Astrocyte (in vitro differentiated cells and primary cell): ENCODE data around the gene LRRC27. TPM values are rescaled to one million over a fixed set of nuclear protein-coding genes. Genes with fewer than 3 reads are reported as not detected.

Experiments used
- DNase-seq: peaks from one replicate; pipeline ENCODE4 v3.0.0-alpha.2; 2010; ENCODE audit warnings: low read depth
- FAIRE-seq: peaks from 2 replicates; lab custom pipeline; 2011; peaks lifted over from hg19 to GRCh38; lab: Jason Lieb, UNC
- H2AFZ ChIP-seq: 2 replicates; pipeline ENCODE4 v1.6.0; 2012; ENCODE audit warnings: low read depth, low read length, inconsistent platforms
- H3K27ac ChIP-seq: 2 replicates; pipeline ENCODE4 v1.5.1; 2011; ENCODE audit warnings: low read depth, low read length, inconsistent platforms
- H3K27me3 ChIP-seq: 2 replicates; pipeline ENCODE4 v1.6.0; 2011; ENCODE audit warnings: low read length, inconsistent platforms; ENCODE audit not compliant: insufficient read depth
- H3K36me3 ChIP-seq: 2 replicates; pipeline ENCODE4 v1.5.1; 2011; ENCODE audit warnings: low read length, inconsistent platforms; ENCODE audit not compliant: insufficient read depth
- H3K4me1 ChIP-seq: 2 replicates; pipeline ENCODE4 v1.5.1; 2011; ENCODE audit warnings: low read length, inconsistent platforms; ENCODE audit not compliant: insufficient read depth
- H3K4me2 ChIP-seq: 2 replicates; pipeline ENCODE4 v1.6.0; 2012; ENCODE audit warnings: low read length, inconsistent platforms
- H3K4me3 ChIP-seq: 2 replicates; pipeline ENCODE4 v1.5.1; 2011; ENCODE audit warnings: low read depth, mild to moderate bottlenecking, low read length, inconsistent platforms; ENCODE audit not compliant: insufficient read depth
- H3K79me2 ChIP-seq: 2 replicates; pipeline ENCODE4 v1.6.0; 2012; ENCODE audit warnings: mild to moderate bottlenecking, low read length, inconsistent platforms; ENCODE audit not compliant: insufficient read depth
- H3K9ac ChIP-seq: 2 replicates; pipeline ENCODE4 v1.6.0; 2012; ENCODE audit warnings: mild to moderate bottlenecking, low read length, inconsistent platforms
- H3K9me3 ChIP-seq: 2 replicates; pipeline ENCODE4 v1.5.1; 2012; ENCODE audit warnings: low read depth, mild to moderate bottlenecking, low read length, inconsistent platforms; ENCODE audit not compliant: insufficient read depth
- H4K20me1 ChIP-seq: 2 replicates; pipeline ENCODE4 v1.6.0; 2012; ENCODE audit warnings: low read length, inconsistent platforms; ENCODE audit not compliant: insufficient read depth
- H3K27ac Mint-ChIP-seq: one replicate; pipeline ENCODE4 v1.8.0; 2021; ENCODE audit warnings: mild to moderate bottlenecking, mixed read lengths; ENCODE audit not compliant: unreplicated experiment
- H3K27me3 Mint-ChIP-seq: one replicate; pipeline ENCODE4 v1.8.0; 2021; ENCODE audit warnings: low read depth, mixed read lengths; ENCODE audit not compliant: unreplicated experiment
- H3K36me3 Mint-ChIP-seq: one replicate; pipeline ENCODE4 v1.8.0; 2021; ENCODE audit warnings: low read depth, mixed read lengths; ENCODE audit not compliant: unreplicated experiment
- H3K4me1 Mint-ChIP-seq: one replicate; pipeline ENCODE4 v1.8.0; 2021; ENCODE audit warnings: low read depth, mixed read lengths; ENCODE audit not compliant: unreplicated experiment
- H3K4me3 Mint-ChIP-seq: one replicate; pipeline ENCODE4 v1.8.0; 2021; ENCODE audit warnings: mild to moderate bottlenecking, moderate library complexity, mixed read lengths; ENCODE audit not compliant: unreplicated experiment
- H3K9me3 Mint-ChIP-seq: one replicate; pipeline ENCODE4 v1.8.0; 2021; ENCODE audit warnings: mild to moderate bottlenecking, mixed read lengths; ENCODE audit not compliant: unreplicated experiment
- EZH2 ChIP-seq: IDR thresholded peaks from 2 replicates; pipeline ENCODE4 v1.6.1; 2012; ENCODE audit warnings: mild to moderate bottlenecking, low read length, inconsistent platforms; ENCODE audit not compliant: insufficient read depth
- total RNA-seq: library from RNA; stranded (reverse); gene quantifications from 2 replicates; pipeline ENCODE4 v1.2.1, GENCODE V29; 2021
- TF ChIP-seq, protein P1 (sequence below): IDR thresholded peaks from 2 replicates; pipeline ENCODE4 v1.5.1; 2011; ENCODE audit warnings: low read depth, mild to moderate bottlenecking, inconsistent platforms, low read length, moderate library complexity; ENCODE audit not compliant: insufficient read depth

Gene LRRC27
- total RNA-seq, 1 donor from 2014 or later = 8.0 TPM

DNA sequence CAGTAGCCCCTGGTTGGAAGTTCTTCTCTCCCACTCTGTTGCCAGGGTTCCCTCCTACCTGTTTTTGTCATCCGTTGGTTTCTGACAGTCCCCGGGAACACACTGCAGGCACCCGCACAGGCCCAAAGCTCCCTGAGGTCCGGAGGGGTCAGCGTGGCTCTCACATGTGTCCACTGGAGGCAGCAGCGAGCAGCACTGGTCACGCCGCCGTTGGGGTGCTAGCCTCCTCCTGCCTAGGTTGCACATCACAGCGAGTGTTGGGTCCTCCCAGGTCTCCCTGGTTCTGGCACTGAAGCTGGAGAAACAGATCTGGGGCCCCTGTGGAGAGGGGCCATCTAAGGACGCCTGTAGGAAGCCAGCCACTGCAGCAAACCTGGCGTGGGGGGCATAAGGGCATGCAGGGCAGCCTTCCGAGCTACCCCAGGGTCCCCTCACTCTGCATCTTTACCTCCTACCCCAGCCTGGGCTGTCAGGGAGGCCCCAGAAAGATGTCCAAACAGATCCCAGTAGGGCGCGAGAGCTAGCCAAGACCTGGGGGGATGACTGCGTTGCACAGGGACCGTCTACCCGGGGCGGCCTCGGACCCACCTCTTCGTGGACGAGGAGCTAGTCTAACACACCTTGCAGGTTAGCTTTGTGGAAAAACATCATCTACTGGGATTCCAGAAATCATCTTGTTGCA, 28.9 kb downstream of the LRRC27 start:
- Histone ChIP-seq H3K4me2 (no peak overlapping the region), H3K27ac (no peak overlapping the region), H2AFZ (no peak overlapping the region), H3K9ac (no peak overlapping the region), H3K79me2 (no peaks in the 10 kb centered on the region), H3K36me3 (no peaks in the 10 kb centered on the region), H3K9me3 (no peaks in the 10 kb centered on the region), H4K20me1 (no peaks in the 10 kb centered on the region), H3K4me1 (no peaks in the 10 kb centered on the region), H3K27me3 (no peaks in the 10 kb centered on the region), H3K4me3 (no peak overlapping the region)
- Mint-ChIP-seq H3K27me3 (peaks cover 3% of the 10 kb centered on the region), H3K4me3 (no peak overlapping the region), H3K9me3 (no peaks in the 10 kb centered on the region), H3K27ac (no peak overlapping the region), H3K36me3 (peaks cover 16% of the 10 kb centered on the region), H3K4me1 (no peaks in the 10 kb centered on the region)
- DNase-seq = no peak
- FAIRE-seq = no peak
- TF ChIP-seq, protein P1, sequence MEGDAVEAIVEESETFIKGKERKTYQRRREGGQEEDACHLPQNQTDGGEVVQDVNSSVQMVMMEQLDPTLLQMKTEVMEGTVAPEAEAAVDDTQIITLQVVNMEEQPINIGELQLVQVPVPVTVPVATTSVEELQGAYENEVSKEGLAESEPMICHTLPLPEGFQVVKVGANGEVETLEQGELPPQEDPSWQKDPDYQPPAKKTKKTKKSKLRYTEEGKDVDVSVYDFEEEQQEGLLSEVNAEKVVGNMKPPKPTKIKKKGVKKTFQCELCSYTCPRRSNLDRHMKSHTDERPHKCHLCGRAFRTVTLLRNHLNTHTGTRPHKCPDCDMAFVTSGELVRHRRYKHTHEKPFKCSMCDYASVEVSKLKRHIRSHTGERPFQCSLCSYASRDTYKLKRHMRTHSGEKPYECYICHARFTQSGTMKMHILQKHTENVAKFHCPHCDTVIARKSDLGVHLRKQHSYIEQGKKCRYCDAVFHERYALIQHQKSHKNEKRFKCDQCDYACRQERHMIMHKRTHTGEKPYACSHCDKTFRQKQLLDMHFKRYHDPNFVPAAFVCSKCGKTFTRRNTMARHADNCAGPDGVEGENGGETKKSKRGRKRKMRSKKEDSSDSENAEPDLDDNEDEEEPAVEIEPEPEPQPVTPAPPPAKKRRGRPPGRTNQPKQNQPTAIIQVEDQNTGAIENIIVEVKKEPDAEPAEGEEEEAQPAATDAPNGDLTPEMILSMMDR = peak; percentile 37
- TF ChIP-seq EZH2 = no peak

DNA sequence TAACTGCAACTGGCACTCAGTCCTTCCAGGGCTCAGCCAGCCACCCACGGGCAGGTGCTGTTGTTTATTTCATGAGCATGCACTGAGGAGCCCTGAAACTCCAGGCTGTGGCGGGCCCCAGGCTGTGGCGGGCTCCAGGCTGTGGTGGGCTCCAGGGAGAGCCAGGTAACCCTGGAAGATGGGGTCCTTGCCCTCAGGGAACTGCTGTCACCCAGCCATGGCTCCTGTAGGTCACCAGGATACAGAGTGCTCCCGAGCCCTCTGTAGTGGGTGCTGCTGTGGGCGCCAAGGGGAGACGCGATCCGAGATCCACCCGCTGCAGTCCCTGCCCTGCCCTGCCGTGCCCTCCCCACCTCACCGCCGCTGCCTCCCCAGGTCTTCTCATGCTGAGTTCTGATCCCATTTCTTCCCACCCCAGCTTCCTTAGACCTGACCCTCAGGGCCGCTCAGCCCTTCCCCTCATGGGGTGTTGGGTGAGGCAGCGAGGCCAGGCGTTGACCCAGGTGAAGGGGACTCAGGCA, 29.6 kb downstream of the LRRC27 start:
- Histone ChIP-seq H3K4me2 (no peak overlapping the region), H3K9me3 (no peaks in the 10 kb centered on the region), H3K79me2 (no peaks in the 10 kb centered on the region), H3K27ac (no peak overlapping the region), H4K20me1 (no peaks in the 10 kb centered on the region), H3K4me3 (no peak overlapping the region), H3K9ac (no peak overlapping the region), H3K27me3 (no peaks in the 10 kb centered on the region), H3K36me3 (no peaks in the 10 kb centered on the region), H3K4me1 (no peaks in the 10 kb centered on the region), H2AFZ (no peak overlapping the region)
- no peak for FAIRE-seq
- Mint-ChIP-seq H3K4me1 (no peaks in the 10 kb centered on the region), H3K27ac (no peak overlapping the region), H3K9me3 (no peaks in the 10 kb centered on the region), H3K36me3 (peaks cover 14% of the 10 kb centered on the region), H3K27me3 (peaks cover 3% of the 10 kb centered on the region), H3K4me3 (no peak overlapping the region)
- no peak for TF ChIP-seq EZH2
- TF ChIP-seq, protein P1 = no peak
- DNase-seq = no peak

DNA sequence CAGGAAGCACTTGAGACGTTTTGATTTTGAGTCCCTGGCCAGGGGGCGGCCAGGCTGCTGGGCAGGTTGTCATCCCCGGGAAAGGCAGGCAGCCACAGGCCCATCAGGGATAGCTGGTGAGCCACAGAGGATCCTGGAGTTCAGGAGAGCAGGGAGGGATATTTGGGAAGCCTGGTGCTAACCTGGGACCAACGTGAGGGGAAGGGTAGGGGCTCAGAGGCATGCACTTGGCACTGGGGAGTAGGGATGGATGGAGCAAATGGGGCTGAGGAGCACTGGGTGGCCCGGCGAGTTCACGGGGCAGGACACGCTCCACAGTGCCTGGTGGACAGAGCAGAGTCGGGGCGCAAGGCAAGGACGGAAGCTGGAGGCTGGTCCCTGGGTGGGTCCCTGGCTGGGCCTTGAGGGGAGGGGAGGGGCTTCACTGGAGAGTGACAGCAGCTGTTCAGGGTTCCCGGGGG, 30.2 kb downstream of the LRRC27 start:
- no peak for FAIRE-seq
- H3K27ac ChIP-seq = no peak overlapping the region
- no peak overlapping the region for H3K4me2 ChIP-seq
- H2AFZ ChIP-seq = no peak overlapping the region
- no peaks in the 10 kb centered on the region for H3K9me3 ChIP-seq
- Mint-ChIP-seq H3K9me3 (no peaks in the 10 kb centered on the region), H3K36me3 (peaks cover 19% of the 10 kb centered on the region), H3K4me3 (no peak overlapping the region), H3K4me1 (no peaks in the 10 kb centered on the region), H3K27me3 (peaks cover 3% of the 10 kb centered on the region), H3K27ac (no peak overlapping the region)
- TF ChIP-seq, protein P1 = no peak
- no peak for TF ChIP-seq EZH2
- no peak overlapping the region for H3K9ac ChIP-seq
- no peaks in the 10 kb centered on the region for H3K4me1 ChIP-seq
- H3K4me3 ChIP-seq = no peak overlapping the region
- no peaks in the 10 kb centered on the region for H3K27me3 ChIP-seq
- H3K36me3 ChIP-seq = no peaks in the 10 kb centered on the region
- H4K20me1 ChIP-seq = no peaks in the 10 kb centered on the region
- no peak for DNase-seq
- no peaks in the 10 kb centered on the region for H3K79me2 ChIP-seq
